PFSK-1 (cell line): ENCODE results near the gene USP31.

Experiments
- FOXP2 ChIP-seq: optimal IDR thresholded peaks from 2 replicates; pipeline ENCODE3; 2011; ENCODE audit warnings: borderline replicate concordance, control low read depth, inconsistent platforms; ENCODE audit not compliant: insufficient read depth; ENCODE audit errors: extremely low read length, extremely low read depth
- POLR2AphosphoS5 ChIP-seq: IDR thresholded peaks from 2 replicates; pipeline ENCODE4 v1.6.1; 2012; ENCODE audit warnings: low read depth, mild to moderate bottlenecking, control low read depth, low read length, moderate library complexity

GRCh38 chr16:23140107-23140506 is 9.1 kb downstream of the USP31 start:
- no peak for TF ChIP-seq POLR2AphosphoS5
- TF ChIP-seq FOXP2 = no peak
